ENCODE results near the gene RBP2. TPM values are rescaled to one million over a fixed set of nuclear protein-coding genes. Genes with fewer than 3 reads are reported as not detected.

Gene RBP2
- polyA plus RNA-seq, 5 donors, result 0.51 to 1.0 (median 0.88) TPM

Other genes starting within 250 kb of the RBP2 start
- gene MRPS22, start 132.5 kb downstream of the RBP2 start, polyA plus RNA-seq (ENCODE audit: insufficient read depth in 1 of 5, insufficient read length in 5 of 5, low replicate concordance in 1 of 5), result 10 to 100 TPM; 48.0 to 61.4 (median 53.7) TPM
- 100 to 1,000 TPM; 130 to 164 (median 155) TPM for gene COPB2, start 86.9 kb downstream of the RBP2 start, polyA plus RNA-seq (ENCODE audit: insufficient read depth in 1 of 5, insufficient read length in 5 of 5, low replicate concordance in 1 of 5)
- 100 to 1,000 TPM; 234 to 328 (median 256) TPM for gene RBP1, start 63.2 kb upstream of the RBP2 start, polyA plus RNA-seq (ENCODE audit: insufficient read depth in 1 of 5, insufficient read length in 5 of 5, low replicate concordance in 1 of 5)
- 1 to 10 TPM; 5.0 to 6.8 (median 6.3) TPM for gene NMNAT3, start 201.5 kb upstream of the RBP2 start, polyA plus RNA-seq (ENCODE audit: insufficient read depth in 1 of 5, insufficient read length in 5 of 5, low replicate concordance in 1 of 5)

All from right lung (tissue), 5 donors.